GM19468 (cell line): ENCODE data around the gene ATP8B2.

Source experiments
- ATAC-seq: cut with Tn5 transposase; IDR thresholded peaks from one replicate; pipeline ENCODE4 v1.9.1; 2021; ENCODE audit warnings: mild to moderate bottlenecking, moderate library complexity, moderate number of reproducible peaks; ENCODE audit not compliant: unreplicated experiment; ENCODE audit errors: extremely low read depth

ATP8B2 gene

GRCh38 chr1:154379301-154379700, 54.0 kb downstream of the ATP8B2 start:
- ATAC-seq: no peak

DNA sequence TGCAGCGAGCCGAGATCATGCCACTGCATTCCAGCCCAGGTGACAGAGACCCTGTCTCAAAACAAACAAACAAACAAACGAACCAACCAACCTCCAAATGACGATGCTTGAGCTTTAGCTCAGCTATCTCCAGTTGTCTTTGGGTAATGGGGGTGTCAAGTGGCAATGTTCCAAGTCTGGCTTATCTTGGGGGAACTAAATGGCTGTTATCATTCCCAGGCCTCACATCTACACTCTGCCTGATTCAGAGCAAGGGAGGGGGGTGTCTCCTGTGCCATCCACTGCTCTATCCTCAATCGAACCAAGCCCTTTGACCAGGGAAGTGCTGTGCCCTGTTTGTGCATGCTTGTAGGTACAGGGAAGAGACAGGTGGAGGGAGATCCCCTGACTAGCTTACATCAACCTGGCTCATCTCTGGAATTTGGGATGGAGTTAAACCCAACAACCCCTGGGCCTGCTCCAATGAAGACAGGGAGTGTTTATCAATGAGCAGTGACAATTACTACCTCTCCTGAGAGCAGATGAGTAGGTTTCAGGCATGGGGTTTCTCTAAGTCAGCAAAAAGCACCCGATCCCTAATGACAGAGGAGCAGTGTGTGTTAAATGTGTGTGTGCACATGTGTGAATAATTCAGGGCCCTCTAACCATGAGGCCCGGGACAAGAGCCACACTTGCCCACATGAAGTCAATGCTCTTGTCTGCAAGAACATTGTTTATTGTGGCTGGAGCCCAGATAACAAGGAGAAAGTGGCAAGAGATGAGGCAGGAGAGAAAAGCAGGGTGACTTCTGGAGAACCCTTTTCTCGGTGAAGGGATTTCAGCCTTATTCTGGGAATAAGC, 59.5 kb downstream of the ATP8B2 start:
- no peak for ATAC-seq

DNA sequence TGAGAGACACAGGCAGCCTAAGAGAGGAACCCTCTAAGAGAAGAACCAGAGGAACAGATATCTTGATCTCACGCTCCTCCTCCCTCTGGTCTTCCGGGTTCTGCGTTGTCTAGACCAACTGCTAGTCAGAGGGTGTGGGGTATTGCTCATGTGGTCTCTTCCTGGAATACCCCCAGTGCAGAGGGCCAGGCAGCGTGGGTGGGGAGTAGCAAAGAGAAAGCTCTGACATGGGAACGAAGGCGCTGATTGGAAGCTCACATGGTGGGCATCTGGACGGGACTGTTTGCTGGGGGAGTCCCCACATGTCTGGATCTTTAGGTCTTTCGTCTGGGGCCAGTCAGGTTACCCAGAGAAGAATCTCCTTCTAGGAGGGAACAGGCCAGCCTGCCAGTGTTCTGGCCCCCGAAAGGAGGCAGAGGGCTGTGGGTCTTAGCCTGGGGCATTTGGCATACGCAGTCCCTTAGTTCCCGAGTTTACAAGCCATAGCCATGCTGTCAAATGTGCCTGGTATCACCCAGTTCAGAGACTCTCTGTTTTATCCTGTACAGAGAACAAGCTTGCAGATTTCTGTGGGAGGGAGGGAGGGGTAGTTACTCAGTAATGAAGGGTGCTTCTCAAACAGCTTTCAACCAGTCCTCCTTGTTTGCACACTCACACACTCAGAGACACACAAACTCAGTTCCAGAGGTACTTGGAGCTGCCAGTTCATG, 61.5 kb downstream of the ATP8B2 start:
- ATAC-seq: no peak

GRCh38 chr1:154391086-154391770, 65.9 kb downstream of the ATP8B2 start:
- ATAC-seq: no peak

- ATAC-seq: no peak
Observed at GRCh38 chr1:154398141-154398540, 72.8 kb downstream of the ATP8B2 start.

GRCh38 chr1:154398678-154399077, 73.4 kb downstream of the ATP8B2 start:
- ATAC-seq: no peak

DNA sequence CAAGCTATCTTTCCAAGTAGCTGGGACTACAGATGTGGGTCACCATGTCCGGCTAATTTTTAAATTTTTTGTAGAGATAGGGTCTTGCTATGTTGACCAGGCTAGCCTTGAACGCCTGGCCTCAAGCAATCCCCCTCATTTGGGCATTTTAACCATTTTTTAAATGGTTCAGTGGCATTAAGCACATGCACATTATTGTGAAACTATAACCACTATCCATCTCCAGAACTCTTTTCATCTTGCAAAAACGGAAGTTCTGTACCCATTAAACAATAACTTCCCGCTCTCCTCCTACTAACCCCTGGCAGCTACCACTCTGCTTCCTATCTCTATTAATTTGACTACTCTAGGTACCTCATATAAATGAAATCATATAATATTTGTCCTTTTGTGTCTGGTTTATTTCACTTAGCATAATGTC, 75.1 kb downstream of the ATP8B2 start:
- no peak for ATAC-seq
